22Rv1 (cell line): ENCODE measurements around the gene AVPI1.

Experiments used
- ZFX ChIP-seq: fragments of 450-650 bp; IDR thresholded peaks from 2 replicates; pipeline ENCODE4 v1.6.1; 2017; ENCODE audit warnings: antibody characterized with exemption, borderline replicate concordance
- TF ChIP-seq, protein P1 (sequence below): fragments of 450-650 bp; IDR thresholded peaks from 2 replicates; pipeline ENCODE4 v1.5.1; 2017; ENCODE audit warnings: mild to moderate bottlenecking

DNA sequence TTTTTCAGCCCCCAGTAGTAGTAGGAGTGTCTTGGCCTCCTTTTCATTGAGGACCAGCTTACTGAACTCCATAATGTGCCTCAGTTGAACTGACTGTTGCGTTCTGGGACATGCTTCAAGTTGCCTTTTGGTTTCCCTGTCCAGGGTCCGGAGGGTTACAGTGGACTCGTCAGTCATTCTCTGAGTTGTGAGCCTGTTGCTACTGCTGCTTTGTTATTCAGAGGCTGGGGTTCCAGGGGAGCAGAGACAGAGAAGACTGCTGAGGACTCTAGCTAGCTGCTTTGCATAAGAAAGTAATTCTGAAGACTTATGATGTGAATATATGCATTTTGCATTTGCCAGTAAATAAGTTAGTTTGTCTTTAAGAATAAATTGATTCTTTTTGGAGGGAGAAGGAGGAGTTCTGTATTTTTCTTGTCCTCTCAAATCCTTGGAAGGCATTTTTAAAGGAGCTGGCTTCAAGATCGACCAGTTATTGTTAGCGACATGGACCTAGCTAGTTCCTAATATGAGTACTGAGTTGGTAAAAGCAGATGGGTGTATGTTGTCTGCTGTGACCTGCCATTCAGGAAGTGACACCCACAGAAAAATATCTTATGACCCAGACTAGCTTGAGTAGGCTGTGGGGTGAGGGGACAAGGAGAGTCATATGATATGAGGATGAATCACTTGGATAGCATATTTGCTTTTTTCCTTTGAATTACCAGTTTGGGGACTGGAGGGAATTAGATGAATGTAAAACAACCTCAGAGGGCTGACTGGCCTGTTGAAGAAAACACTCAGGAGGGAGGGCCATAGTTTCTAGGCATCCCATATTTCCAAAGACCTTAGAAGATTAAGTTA, 38.3 kb downstream of the AVPI1 start:
- TF ChIP-seq, protein P1, sequence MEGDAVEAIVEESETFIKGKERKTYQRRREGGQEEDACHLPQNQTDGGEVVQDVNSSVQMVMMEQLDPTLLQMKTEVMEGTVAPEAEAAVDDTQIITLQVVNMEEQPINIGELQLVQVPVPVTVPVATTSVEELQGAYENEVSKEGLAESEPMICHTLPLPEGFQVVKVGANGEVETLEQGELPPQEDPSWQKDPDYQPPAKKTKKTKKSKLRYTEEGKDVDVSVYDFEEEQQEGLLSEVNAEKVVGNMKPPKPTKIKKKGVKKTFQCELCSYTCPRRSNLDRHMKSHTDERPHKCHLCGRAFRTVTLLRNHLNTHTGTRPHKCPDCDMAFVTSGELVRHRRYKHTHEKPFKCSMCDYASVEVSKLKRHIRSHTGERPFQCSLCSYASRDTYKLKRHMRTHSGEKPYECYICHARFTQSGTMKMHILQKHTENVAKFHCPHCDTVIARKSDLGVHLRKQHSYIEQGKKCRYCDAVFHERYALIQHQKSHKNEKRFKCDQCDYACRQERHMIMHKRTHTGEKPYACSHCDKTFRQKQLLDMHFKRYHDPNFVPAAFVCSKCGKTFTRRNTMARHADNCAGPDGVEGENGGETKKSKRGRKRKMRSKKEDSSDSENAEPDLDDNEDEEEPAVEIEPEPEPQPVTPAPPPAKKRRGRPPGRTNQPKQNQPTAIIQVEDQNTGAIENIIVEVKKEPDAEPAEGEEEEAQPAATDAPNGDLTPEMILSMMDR, result no peak
- no peak for TF ChIP-seq ZFX
